Neuronal stem cell (in vitro differentiated cells): ENCODE measurements around the gene SELENOV.

Source experiments
- DNase-seq: peaks from one replicate; pipeline ENCODE4 v3.0.0-alpha.2; 2013; ENCODE audit warnings: low spot score
- H2AFZ ChIP-seq: one replicate; pipeline ENCODE4 v1.6.1; 2013; ENCODE audit warnings: mild to moderate bottlenecking, low read length, inconsistent platforms
- H2AK5ac ChIP-seq: 2 replicates; pipeline ENCODE4 v1.6.1; 2013; ENCODE audit warnings: low read depth, mild to moderate bottlenecking, inconsistent platforms, low read length, moderate library complexity, mixed read lengths
- H2BK120ac ChIP-seq: 2 replicates; pipeline ENCODE4 v1.6.1; 2013; ENCODE audit warnings: low read depth, mild to moderate bottlenecking, inconsistent platforms, low read length, moderate library complexity, mixed read lengths
- H2BK12ac ChIP-seq: one replicate; pipeline ENCODE4 v1.6.1; 2013; ENCODE audit warnings: low read length, inconsistent platforms
- H2BK15ac ChIP-seq: 2 replicates; pipeline ENCODE4 v1.6.1; 2013; ENCODE audit warnings: mild to moderate bottlenecking, low read length, inconsistent platforms, mixed read lengths
- H2BK5ac ChIP-seq: one replicate; pipeline ENCODE4 v1.6.1; 2013; ENCODE audit warnings: inconsistent platforms, mild to moderate bottlenecking, low read length, moderate library complexity
- H3K14ac ChIP-seq: one replicate; pipeline ENCODE4 v1.6.1; 2013; ENCODE audit warnings: low read length, inconsistent platforms
- H3K18ac ChIP-seq: 2 replicates; pipeline ENCODE4 v1.6.1; 2013; ENCODE audit warnings: low read length, inconsistent platforms
- H3K23ac ChIP-seq: 2 replicates; pipeline ENCODE4 v1.6.1; 2013; ENCODE audit warnings: low read depth, mild to moderate bottlenecking, mixed read lengths, low read length, inconsistent platforms; ENCODE audit not compliant: poor library complexity
- H3K27ac ChIP-seq: replicated peaks from 3 replicates; pipeline ENCODE4 v1.5.1; 2013; ENCODE audit warnings: low read length, inconsistent platforms
- H3K27me3 ChIP-seq, 3 experiments: 2 replicates each; pipeline ENCODE4 v1.6.1; 2013; ENCODE audit warnings: low read length in 3 of 3, mild to moderate bottlenecking in 2 of 3, inconsistent platforms in 1 of 3, low read depth in 1 of 3, mixed read lengths in 1 of 3, moderate library complexity in 1 of 3; ENCODE audit not compliant: control insufficient read depth in 3 of 3, insufficient read depth in 3 of 3
- H3K36me3 ChIP-seq, 2 donors: replicated peaks in 1 of 2; 2 replicates each; pipeline ENCODE4 v1.6.1; 2013; ENCODE audit warnings: low read length in 2 of 2; ENCODE audit not compliant: control insufficient read depth in 2 of 2, insufficient read depth in 2 of 2
- H3K4ac ChIP-seq: 2 replicates; pipeline ENCODE4 v1.6.1; 2013; ENCODE audit warnings: inconsistent platforms, mild to moderate bottlenecking, low read length, moderate library complexity
- H3K4me1 ChIP-seq, 2 donors: 1 replicate in 1 of 2; 2 replicates in 1 of 2; pipeline ENCODE4 v1.6.1; 2013; ENCODE audit warnings: low read length in 2 of 2, low read depth in 1 of 2; ENCODE audit not compliant: control insufficient read depth in 2 of 2, insufficient read depth in 1 of 2
- H3K4me2 ChIP-seq: one replicate; pipeline ENCODE4 v1.6.1; 2013; ENCODE audit warnings: mild to moderate bottlenecking, low read length, inconsistent platforms; ENCODE audit not compliant: insufficient read depth, poor library complexity, severe bottlenecking
- H3K4me3 ChIP-seq, 2 donors: 2 replicates each; pipeline ENCODE4 v1.5.1; 2013; ENCODE audit warnings: low read length in 2 of 2, mild to moderate bottlenecking in 2 of 2, inconsistent platforms in 1 of 2, moderate library complexity in 1 of 2
- H3K79me1 ChIP-seq: one replicate; pipeline ENCODE4 v1.6.1; 2013; ENCODE audit warnings: low read depth, mild to moderate bottlenecking, inconsistent platforms, low read length, moderate library complexity
- H3K9ac ChIP-seq: one replicate; pipeline ENCODE4 v1.6.1; 2013; ENCODE audit warnings: mild to moderate bottlenecking, low read depth, low read length, inconsistent platforms; ENCODE audit not compliant: poor library complexity
- H3K9me3 ChIP-seq, 2 donors: replicated peaks in 1 of 2; 2 replicates each; pipeline versions ENCODE3 to v1.6.1; 2013; ENCODE audit warnings: low read length in 2 of 2, mild to moderate bottlenecking in 2 of 2, inconsistent platforms in 1 of 2, low read depth in 1 of 2, mixed read lengths in 1 of 2, moderate library complexity in 1 of 2; ENCODE audit not compliant: control insufficient read depth in 2 of 2, insufficient read depth in 1 of 2
- H4K8ac ChIP-seq: one replicate; pipeline ENCODE4 v1.6.1; 2013; ENCODE audit warnings: low read depth, mild to moderate bottlenecking, inconsistent platforms, low read length, moderate library complexity
- H4K91ac ChIP-seq: one replicate; pipeline ENCODE4 v1.6.1; 2013; ENCODE audit warnings: low read length, low read depth, mild to moderate bottlenecking, inconsistent platforms; ENCODE audit not compliant: poor library complexity
- WGBS, 2 donors: extraction: QIAGEN DNeasy Blood & Tissue Kit; methylation state at CpG; one replicate each; pipeline ENCODE4 v1.1.7; 2013; ENCODE audit warnings: missing lambda C conversion rate in 2 of 2, mixed read lengths in 1 of 2; ENCODE audit not compliant: insufficient read length in 2 of 2, insufficient replicate concordance in 1 of 2; ENCODE audit errors: extremely low coverage in 2 of 2; 5-methylcytosine and 5-hydroxymethylcytosine counted together

SELENOV gene

GRCh38 chr19:39494661-39495060, 20.3 kb upstream of the SELENOV start:
- H2AK5ac ChIP-seq = no peak overlapping the region
- peaks cover 9 to 19% of the 10 kb centered on the region in 2 donors for H3K36me3 ChIP-seq
- no peak overlapping the region for H2BK12ac ChIP-seq
- no peak overlapping the region for H4K8ac ChIP-seq
- H3K14ac ChIP-seq = no peak overlapping the region
- H4K91ac ChIP-seq = no peak overlapping the region
- H2BK15ac ChIP-seq = no peak overlapping the region
- H3K9me3 ChIP-seq = no peaks in the 10 kb centered on the region
- H3K79me1 ChIP-seq = no peaks in the 10 kb centered on the region
- H2BK120ac ChIP-seq = no peak overlapping the region
- DNase-seq = no peak
- no peak overlapping the region for H3K4ac ChIP-seq
- H2BK5ac ChIP-seq = no peak overlapping the region
- H3K18ac ChIP-seq = no peak overlapping the region
- no peak overlapping the region for H2AFZ ChIP-seq
- H3K9ac ChIP-seq = no peak overlapping the region
- no peak overlapping the region for H3K23ac ChIP-seq
- peaks cover 7 to 9% of the 10 kb centered on the region in 2 donors for H3K4me1 ChIP-seq
- no peak overlapping the region for H3K4me2 ChIP-seq
- peaks cover 9 to 18% (median 15%) of the 10 kb centered on the region in 3 experiments for H3K27me3 ChIP-seq
- H3K4me3 ChIP-seq = no peak overlapping the region
- H3K27ac ChIP-seq = no peak overlapping the region
- no CpG with 5 or more reads among the region's 5 CpGs for WGBS, 2 donors

GRCh38 chr19:39496063-39496462, 18.9 kb upstream of the SELENOV start:
- Histone ChIP-seq H4K91ac (no peak overlapping the region), H2BK5ac (no peak overlapping the region), H3K4me1 (peaks cover 7 to 9% of the 10 kb centered on the region in 2 donors), H3K27me3 (peaks cover 11 to 28% (median 26%) of the 10 kb centered on the region in 3 experiments), H3K79me1 (no peaks in the 10 kb centered on the region), H3K4me3 (no peak overlapping the region), H3K4me2 (no peak overlapping the region), H2BK120ac (no peak overlapping the region), H2BK12ac (no peak overlapping the region), H2AFZ (no peak overlapping the region), H2AK5ac (no peak overlapping the region), H3K4ac (no peak overlapping the region), H2BK15ac (no peak overlapping the region), H3K9me3 (no peaks in the 10 kb centered on the region), H3K18ac (no peak overlapping the region), H3K23ac (no peak overlapping the region), H3K9ac (no peak overlapping the region), H3K27ac (no peak overlapping the region), H3K14ac (no peak overlapping the region), H4K8ac (peak overlapping the region; percentile 6), H3K36me3 (peaks cover 3 to 11% of the 10 kb centered on the region in 2 donors)
- DNase-seq = no peak
- WGBS, 2 donors = no CpG with 5 or more reads among the region's 5 CpGs

GRCh38 chr19:39497701-39497995, 17.3 kb upstream of the SELENOV start:
- H3K4me3 ChIP-seq = peak overlapping the region in 1 of 2 donors; percentile 43
- H3K4me2 ChIP-seq = peak overlapping the region; percentile 86
- DNase-seq = no peak
- H3K9me3 ChIP-seq = peaks cover 0 to 3% of the 10 kb centered on the region in 2 donors
- no CpG with 5 or more reads among the region's 7 CpGs for WGBS, 2 donors
- H4K8ac ChIP-seq = no peak overlapping the region
- H2BK12ac ChIP-seq = no peak overlapping the region
- no peaks in the 10 kb centered on the region for H3K79me1 ChIP-seq
- no peak overlapping the region for H2AK5ac ChIP-seq
- H3K4me1 ChIP-seq = peaks cover 7 to 9% of the 10 kb centered on the region in 2 donors
- H2BK15ac ChIP-seq = no peak overlapping the region
- H3K4ac ChIP-seq = no peak overlapping the region
- H2BK120ac ChIP-seq = no peak overlapping the region
- H3K36me3 ChIP-seq = no peaks in the 10 kb centered on the region
- peaks cover 11 to 36% (median 26%) of the 10 kb centered on the region in 3 experiments for H3K27me3 ChIP-seq
- no peak overlapping the region for H3K14ac ChIP-seq
- H3K23ac ChIP-seq = no peak overlapping the region
- no peak overlapping the region for H2BK5ac ChIP-seq
- no peak overlapping the region for H3K9ac ChIP-seq
- peak overlapping the region; percentile 85 for H2AFZ ChIP-seq
- H3K18ac ChIP-seq = no peak overlapping the region
- no peak overlapping the region for H3K27ac ChIP-seq
- H4K91ac ChIP-seq = no peak overlapping the region

- no peak overlapping the region for H2AK5ac ChIP-seq
- H4K91ac ChIP-seq = no peak overlapping the region
- peak overlapping the region; percentile 85 for H2AFZ ChIP-seq
- no peak overlapping the region for H2BK12ac ChIP-seq
- peak overlapping the region; percentile 86 for H3K4me2 ChIP-seq
- peak; percentile 60 for DNase-seq
- H3K18ac ChIP-seq = peak overlapping the region; percentile 76
- H3K36me3 ChIP-seq = no peaks in the 10 kb centered on the region
- no peak overlapping the region for H3K4ac ChIP-seq
- H2BK5ac ChIP-seq = no peak overlapping the region
- H3K4me3 ChIP-seq = peak overlapping the region; percentile 43 to 70
- H3K23ac ChIP-seq = peak overlapping the region; percentile 66
- no peak overlapping the region for H3K27ac ChIP-seq
- H3K14ac ChIP-seq = no peak overlapping the region
- peaks cover 0 to 4% of the 10 kb centered on the region in 2 donors for H3K9me3 ChIP-seq
- peak overlapping the region; percentile 50 for H3K9ac ChIP-seq
- peaks cover 11 to 39% (median 26%) of the 10 kb centered on the region in 3 experiments for H3K27me3 ChIP-seq
- no peak overlapping the region for H4K8ac ChIP-seq
- peak overlapping the region; percentile 5 for H2BK15ac ChIP-seq
- peak overlapping the region; percentile 10 for H2BK120ac ChIP-seq
- H3K4me1 ChIP-seq = peaks cover 7 to 9% of the 10 kb centered on the region in 2 donors
- no peaks in the 10 kb centered on the region for H3K79me1 ChIP-seq
- no CpG with 5 or more reads among the region's 40 CpGs for WGBS, 2 donors
Observed at GRCh38 chr19:39497996-39498797, 16.7 kb upstream of the SELENOV start.
